Measurements from ENCODE around the gene CTLA4.

CTLA4 gene

GRCh38 chr2:203867561-203868200 is at the start of gene CTLA4:
Gene CTLA4, plus strand, starts transcription at chr2:203867771. Its CDS starts 172 bp downstream, at chr2:203867943.
- DNase-seq = no peak

GRCh38 chr2:203818656-203819055 is 48.9 kb upstream of the CTLA4 start:
- no peak for DNase-seq

DNA sequence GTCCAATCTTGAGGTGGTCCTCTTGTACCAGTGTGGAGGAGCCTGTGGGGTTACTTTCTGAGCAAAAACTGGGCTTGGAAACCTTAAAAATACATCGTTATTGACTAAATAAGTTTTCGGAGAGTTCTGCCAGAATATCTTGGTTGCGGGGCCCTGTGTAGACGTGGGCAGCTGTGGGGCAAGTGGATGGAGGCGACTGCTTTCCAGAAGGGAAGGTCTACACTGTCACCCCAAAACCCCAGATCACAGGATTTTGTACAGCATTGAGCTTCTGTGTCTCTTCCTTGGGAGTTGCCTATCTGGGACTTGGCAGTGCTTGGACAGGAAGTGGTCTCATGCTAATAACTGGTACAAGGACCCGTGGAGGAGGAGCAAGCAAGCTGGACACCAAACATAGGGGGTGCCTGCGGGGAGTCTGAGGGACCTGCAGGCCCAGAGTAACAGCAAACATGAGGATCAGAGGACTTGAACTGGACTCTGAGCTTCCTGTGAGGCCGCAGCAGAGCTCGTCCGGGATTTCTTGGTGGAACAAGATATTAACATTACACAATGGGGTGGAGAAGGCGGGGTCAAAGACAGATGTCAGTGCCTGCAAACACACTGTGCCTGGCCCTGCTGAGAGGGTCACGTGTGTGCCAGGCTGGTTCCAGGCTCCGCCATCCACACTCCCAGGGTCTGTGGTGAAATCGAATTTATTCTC is 48.0 kb upstream of the CTLA4 start:
- no peak for DNase-seq

DNA sequence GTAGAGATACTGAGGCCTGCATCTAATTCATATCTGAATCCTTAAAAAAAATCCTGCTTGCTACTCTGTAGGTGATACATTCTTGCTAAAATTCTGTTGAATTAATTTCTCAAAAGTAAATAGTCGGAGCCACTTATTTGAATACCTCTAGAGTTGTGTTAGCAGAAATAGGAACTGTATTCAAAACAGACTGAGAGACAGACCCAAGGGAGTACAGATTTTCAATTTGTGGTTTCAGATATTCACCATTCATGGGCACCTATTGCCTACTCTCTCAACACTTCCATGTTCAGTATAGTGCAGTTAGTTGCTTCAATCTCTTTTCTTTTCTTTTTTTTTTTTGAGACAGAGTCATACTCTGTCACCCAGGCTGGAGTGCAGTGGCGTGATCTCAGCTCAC is 46.6 kb upstream of the CTLA4 start:
- no peak for DNase-seq

DNA sequence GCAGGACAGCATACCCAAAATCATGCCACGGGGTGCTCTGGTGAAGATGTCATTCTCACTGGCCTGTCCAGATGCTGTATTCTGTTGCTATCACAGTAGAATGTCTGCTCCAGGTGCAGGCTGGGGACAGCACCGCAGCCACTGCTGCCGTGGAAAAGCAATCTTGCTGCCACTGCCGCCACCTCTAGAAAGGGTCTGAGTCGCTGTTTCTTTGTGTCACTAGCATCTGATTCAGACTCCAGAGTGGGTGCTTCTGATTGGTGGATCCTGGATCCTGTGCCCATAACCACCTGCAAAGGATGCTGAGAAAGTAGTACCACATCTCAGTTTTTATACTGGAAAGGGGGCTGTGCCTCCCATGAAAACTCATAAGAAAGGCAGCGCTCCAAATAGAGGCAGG is 45.3 kb upstream of the CTLA4 start:
- no peak for DNase-seq

GRCh38 chr2:203823173-203823572 is 44.4 kb upstream of the CTLA4 start:
- DNase-seq = no peak

DNA sequence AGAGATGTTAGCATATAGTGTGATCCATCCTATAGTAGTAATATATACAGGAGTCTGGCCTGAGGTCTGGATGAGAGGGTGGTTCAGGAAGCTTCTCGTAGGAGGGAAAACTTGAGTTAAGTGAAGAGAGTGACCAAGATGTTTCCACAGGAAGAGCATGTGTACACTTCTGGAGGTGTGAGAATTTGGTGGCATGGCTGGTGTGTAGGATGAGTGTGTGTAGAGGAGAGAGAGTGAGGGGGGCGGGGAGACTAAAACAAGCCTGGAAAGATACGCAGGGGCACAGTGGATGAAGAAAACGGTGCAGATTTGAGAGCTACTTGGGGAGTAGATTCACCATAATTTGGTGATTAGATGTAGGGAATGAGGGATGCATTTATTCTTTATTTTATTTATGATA is 43.5 kb upstream of the CTLA4 start:
- no peak for DNase-seq

DNA sequence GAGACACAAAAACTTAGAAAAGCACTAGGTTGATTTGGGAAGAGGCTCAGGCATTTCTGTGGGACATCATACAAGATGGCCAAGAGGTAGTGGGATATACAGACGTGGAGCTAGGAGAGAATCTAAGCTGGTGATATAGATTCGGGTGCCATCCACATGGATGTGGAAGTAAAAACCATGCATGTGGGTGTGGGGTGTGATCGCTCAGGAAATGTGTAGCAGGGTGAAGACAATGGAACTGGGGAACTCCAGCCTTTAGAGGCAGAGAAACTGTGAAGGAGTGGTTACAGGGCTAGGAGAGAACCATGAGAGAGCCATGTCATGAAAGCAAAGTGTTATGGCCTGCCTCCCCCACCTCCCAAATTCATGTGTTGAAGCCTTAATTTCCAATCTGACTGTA is 43.0 kb upstream of the CTLA4 start:
- DNase-seq = no peak

DNA sequence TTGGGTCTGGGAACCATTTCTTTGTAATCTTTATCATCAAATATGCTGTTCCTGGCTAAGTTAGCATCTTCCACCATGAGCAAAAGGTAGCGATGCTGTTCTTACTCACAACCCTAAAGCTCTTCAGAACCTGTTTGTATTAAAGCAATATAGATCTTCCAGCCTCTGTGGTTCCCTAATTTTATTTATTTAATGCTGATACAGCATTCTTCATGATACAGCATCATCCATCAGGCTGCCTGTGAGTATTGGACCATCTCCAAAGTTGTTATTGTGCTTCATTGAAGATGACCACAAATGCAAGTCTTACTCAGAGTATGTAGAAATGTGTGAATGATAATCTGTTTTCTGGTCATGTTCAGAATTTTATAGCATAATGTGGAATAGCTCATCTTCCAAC is 40.9 kb upstream of the CTLA4 start:
- no peak for DNase-seq

GRCh38 chr2:203830304-203831055 is 37.1 kb upstream of the CTLA4 start:
- DNase-seq = no peak

GRCh38 chr2:203835420-203835819 is 32.2 kb upstream of the CTLA4 start:
- DNase-seq = no peak

DNA sequence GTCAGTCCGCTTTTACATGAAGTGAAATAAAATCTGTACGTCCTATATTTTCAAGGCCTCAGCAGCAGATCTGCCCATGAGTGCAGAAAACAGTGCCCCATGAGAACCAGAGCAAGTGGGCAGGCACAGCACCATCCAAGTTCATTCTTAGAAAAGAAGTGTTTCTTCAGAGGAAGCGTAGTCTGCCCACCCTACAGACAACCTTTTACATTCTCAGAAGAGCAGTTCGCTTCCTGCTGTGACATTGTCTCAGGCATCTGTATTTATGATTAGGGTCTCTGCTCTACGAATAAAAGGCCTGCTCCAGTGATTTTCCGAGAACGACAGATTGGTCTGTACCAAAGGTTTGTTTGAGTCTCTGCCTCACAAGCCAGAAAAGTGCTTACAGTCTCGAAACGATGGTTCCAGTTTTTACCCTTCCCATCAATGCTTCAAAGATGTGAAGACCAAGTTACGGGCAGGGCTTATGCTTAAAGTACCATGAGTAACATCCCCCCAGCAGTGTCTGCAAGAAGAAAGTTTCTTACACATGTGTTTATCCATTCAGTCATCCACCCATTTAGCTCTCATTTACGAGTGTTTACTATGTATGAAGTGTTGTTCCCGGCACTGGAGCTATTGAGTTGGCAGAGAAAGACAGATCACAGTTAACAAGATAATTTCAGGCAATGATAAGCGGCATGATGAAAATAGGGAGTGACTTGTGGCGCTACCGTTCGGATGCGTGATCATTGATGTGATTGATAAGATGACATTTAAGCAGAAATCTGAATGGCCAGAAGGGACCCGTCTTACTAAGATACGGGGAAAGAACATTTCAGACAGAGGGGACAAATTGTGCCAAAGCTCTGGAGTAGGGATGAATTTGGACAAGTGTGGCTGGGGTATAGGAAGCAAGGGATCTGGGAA is 31.4 kb upstream of the CTLA4 start:
- DNase-seq = no peak

- DNase-seq = no peak
Measured at GRCh38 chr2:203840655-203841205, 26.8 kb upstream of the CTLA4 start.

DNA sequence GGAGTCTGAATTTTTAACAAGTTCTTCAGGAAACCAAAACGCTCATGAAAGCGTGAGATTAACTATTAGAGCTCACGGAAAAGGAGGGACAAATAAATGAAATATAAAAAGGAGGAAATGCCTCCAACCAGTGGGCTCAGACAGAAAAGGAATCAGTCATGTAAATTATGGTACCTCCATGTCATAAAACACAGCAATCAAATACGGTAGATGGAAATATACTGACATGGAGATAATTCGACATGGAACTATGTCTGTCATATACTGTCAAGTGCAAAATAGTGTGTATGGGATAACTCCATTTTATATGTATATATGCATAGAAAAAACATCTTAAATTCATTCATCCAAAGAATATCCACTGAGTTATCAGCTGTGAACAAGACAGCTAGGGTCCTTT is 25.9 kb upstream of the CTLA4 start:
- DNase-seq = no peak

- no peak for DNase-seq
Measured at GRCh38 chr2:203842373-203842772, 25.2 kb upstream of the CTLA4 start.

GRCh38 chr2:203846490-203847105 is 21.0 kb upstream of the CTLA4 start:
- no peak for DNase-seq

GRCh38 chr2:203849010-203849409 is 18.6 kb upstream of the CTLA4 start:
- no peak for DNase-seq

DNA sequence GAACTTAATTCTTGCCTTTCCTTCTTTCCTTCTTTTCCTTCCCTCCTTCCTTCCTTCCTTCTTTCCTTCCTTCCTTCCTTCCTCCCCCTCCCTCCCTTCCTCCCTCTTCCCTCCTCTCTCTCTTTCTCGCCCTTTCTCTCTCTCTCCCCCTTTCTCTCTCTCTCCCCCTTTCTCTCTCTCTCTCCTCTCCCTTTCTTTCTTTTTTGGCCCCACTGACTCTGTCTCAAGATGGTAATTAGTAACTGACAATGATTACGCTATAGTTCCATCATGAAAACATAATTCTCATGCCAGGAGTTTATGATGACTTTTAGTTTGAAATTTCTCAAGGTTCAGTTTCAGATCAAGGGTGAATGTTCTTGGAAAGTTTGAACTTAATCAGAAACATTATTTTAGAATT is 14.8 kb upstream of the CTLA4 start:
- no peak for DNase-seq

GRCh38 chr2:203853271-203853670 is 14.3 kb upstream of the CTLA4 start:
- no peak for DNase-seq

DNA sequence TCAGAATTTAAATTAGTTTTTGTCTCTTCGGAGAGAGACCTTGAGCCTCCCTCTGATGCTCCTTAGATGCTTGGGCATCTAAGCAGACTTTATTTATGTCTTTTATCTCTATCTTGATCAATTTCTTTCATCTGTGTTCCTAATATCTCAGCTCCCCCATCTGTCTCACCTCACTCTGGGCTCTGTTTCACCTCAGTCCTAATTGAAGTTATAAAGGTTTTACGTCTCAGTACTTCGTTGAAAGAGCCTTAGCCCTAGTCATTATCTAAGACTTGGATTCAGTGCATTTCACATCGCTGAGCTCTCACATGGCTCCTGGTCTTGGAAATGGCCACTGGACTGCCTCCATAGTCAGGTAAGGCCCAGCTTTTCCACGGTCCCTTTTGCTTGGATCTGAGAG is 13.8 kb upstream of the CTLA4 start:
- no peak for DNase-seq

DNA sequence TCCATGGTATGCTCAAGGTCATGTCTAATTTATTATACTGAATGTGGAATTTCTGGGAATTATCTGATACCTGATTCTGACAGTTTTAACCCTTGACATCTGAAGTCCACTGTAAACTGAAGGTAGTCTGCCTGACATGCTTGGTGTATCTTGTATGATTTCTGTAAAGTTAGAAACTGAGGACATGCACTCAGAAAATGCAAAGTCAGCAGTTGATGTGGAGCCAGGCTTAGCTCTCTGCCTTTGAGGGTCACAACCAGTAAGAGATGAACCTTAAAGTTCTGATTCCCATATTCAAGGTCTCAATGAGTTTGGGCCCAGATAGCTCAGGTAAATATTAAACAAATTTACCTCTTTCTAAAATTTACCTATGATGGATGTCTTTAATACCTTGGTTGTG is 12.3 kb upstream of the CTLA4 start:
- no peak for DNase-seq

DNA sequence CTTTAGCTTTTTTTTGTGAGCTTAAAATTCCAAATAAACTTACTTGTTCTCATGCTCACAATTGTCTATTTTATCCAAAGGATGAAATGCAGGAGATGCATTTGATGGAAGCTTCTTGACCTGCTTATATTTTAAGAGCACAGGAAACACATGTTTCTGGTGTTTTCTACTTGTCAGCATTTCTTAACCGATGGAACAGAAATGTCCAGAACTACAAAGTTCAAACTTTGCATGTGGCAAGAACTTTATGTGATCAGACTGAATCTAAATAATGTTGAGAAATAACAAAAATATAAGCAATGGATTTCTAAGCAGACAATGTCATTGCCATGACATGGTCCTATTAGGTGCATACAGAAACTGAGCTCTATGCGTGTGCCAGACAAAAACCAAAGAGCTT is 9.9 kb upstream of the CTLA4 start:
- no peak for DNase-seq
